Esophagus squamous epithelium (tissue), 5 donors: ENCODE measurements around the gene TESMIN. TPM values are rescaled to one million over a fixed set of nuclear protein-coding genes. Genes with fewer than 3 reads are reported as not detected.

Source experiments
- DNase-seq: peaks from one replicate; lab custom pipeline; 2025; lab: John Stamatoyannopoulos, UW
- H3K27ac ChIP-seq, 4 donors: fragments of 200-600 bp; sonication (generic); one replicate each; pipeline ENCODE4 v1.5.1; 2016 to 2019; ENCODE audit warnings: mild to moderate bottlenecking in 1 of 4
- H3K27me3 ChIP-seq, 4 donors: fragments of 200-600 bp; sonication (generic); 1 replicate in 3 of 4; 2 replicates in 1 of 4; pipeline versions ENCODE4 v1.5.1 to v1.6.0; 2017 to 2021; ENCODE audit warnings: antibody characterized with exemption in 1 of 4
- H3K36me3 ChIP-seq, 3 donors: fragments of 200-600 bp; sonication (generic); one replicate each; pipeline ENCODE4 v1.5.1; 2016 to 2019
- H3K4me1 ChIP-seq, 3 donors: fragments of 200-600 bp; sonication (generic); one replicate each; pipeline ENCODE4 v1.5.1; 2017 to 2019
- H3K4me3 ChIP-seq, 4 donors: fragments of 200-600 bp; sonication (generic); 1 replicate in 3 of 4; 2 replicates in 1 of 4; pipeline ENCODE4 v1.5.1; 2016 to 2019; ENCODE audit warnings: mild to moderate bottlenecking in 2 of 4, moderate library complexity in 1 of 4
- H3K9me3 ChIP-seq, 3 donors: fragments of 200-600 bp; sonication (generic); one replicate each; pipeline ENCODE4 v1.5.1; 2016 to 2019
- POLR2A ChIP-seq, 4 donors: fragments of 450-650 bp; IDR thresholded peaks; one replicate each; pipeline ENCODE4 v1.6.1; 2017; ENCODE audit warnings: antibody characterized with exemption in 4 of 4, mild to moderate bottlenecking in 4 of 4, moderate library complexity in 3 of 4
- WGBS, 2 donors: methylation state at CpG; one replicate each; pipeline ENCODE4 v1.1.5; 2018; 5-methylcytosine and 5-hydroxymethylcytosine counted together
- intact Hi-C: fragments of 100-400 bp; cut with DNase I; formaldehyde crosslinking; loops from one replicate; pipeline ENCODE4 v1.15.0; 2022
- total RNA-seq, 4 donors: library from RNA; depleted of rRNA; stranded (reverse); fragments of >200 nt; gene quantifications; one replicate each; pipeline ENCODE4 v1.1.0, GENCODE V29; 2016
- TF ChIP-seq, protein P1 (sequence below), 6 experiments: fragments of 450-650 bp in 4 of 6; fragments of 200-600 bp in 2 of 6; sonication (generic) in 2 of 6; IDR thresholded peaks; one replicate each; pipeline ENCODE4 v1.5.1; 2016 to 2019; ENCODE audit warnings: antibody characterized with exemption in 6 of 6, mild to moderate bottlenecking in 4 of 6, moderate library complexity in 4 of 6
- donor health status: DM: yes; HTN: yes; CAD: no.

Gene TESMIN
- total RNA-seq, 4 donors from 2014 or later = 3.1 to 5.3 (median 4.4) TPM

DNA sequence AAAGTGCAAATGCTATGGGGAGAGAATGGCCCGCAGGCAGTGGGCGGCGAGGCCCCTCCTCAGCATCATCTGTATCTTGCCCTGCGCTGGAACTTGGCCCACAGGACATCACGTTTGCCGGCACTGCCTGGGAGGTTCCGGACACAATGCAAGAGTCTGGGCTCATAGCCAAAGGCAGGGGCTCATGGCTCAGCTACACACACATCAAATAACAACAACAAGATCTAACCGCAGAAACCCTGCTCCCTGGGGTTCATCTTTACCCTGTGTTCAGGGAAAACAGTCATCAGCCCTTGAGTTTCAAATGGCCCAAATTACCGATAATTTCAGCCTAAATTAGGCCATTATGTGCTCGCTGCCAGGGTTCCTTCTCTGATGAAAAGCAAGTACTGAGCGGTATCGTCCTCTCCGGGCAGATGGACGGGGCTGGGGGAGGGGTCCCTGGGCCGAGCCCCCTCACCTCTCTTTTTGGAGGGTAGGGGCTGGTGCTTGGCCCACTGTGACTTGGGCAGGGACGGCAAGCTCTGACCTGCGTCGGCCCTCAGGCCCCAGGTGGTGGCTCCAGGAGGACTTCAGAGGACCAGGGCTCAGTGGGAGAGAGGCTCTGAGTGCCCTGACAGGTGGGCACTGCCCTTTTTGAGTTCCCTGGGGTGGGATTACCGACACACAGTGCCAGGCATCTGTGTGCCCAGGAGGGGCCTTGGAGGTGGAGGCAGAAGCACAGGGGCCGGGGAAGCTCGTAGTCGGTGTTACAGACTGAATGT, 92.0 kb downstream of the TESMIN start:
- H3K36me3 ChIP-seq = no peaks in the 10 kb centered on the region
- H3K27me3 ChIP-seq = peaks cover 0 to 25% (median 0%) of the 10 kb centered on the region in 4 donors
- peaks cover 0 to 10% (median 0%) of the 10 kb centered on the region in 3 donors for H3K4me1 ChIP-seq
- DNase-seq = no peak
- 37 to 45% methylated on average over 12 to 17 of the region's 22 CpGs for WGBS, 2 donors
- intact Hi-C loops = no loop called here
- no peak overlapping the region for H3K4me3 ChIP-seq
- no peaks in the 10 kb centered on the region for H3K9me3 ChIP-seq
- no peak for TF ChIP-seq POLR2A (IDR thresholded peaks at IDR 0.05)
- TF ChIP-seq, protein P1, sequence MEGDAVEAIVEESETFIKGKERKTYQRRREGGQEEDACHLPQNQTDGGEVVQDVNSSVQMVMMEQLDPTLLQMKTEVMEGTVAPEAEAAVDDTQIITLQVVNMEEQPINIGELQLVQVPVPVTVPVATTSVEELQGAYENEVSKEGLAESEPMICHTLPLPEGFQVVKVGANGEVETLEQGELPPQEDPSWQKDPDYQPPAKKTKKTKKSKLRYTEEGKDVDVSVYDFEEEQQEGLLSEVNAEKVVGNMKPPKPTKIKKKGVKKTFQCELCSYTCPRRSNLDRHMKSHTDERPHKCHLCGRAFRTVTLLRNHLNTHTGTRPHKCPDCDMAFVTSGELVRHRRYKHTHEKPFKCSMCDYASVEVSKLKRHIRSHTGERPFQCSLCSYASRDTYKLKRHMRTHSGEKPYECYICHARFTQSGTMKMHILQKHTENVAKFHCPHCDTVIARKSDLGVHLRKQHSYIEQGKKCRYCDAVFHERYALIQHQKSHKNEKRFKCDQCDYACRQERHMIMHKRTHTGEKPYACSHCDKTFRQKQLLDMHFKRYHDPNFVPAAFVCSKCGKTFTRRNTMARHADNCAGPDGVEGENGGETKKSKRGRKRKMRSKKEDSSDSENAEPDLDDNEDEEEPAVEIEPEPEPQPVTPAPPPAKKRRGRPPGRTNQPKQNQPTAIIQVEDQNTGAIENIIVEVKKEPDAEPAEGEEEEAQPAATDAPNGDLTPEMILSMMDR (IDR thresholded peaks at IDR 0.05) = no peak
- H3K27ac ChIP-seq = peak overlapping the region in 1 of 4 donors; percentile 50

DNA sequence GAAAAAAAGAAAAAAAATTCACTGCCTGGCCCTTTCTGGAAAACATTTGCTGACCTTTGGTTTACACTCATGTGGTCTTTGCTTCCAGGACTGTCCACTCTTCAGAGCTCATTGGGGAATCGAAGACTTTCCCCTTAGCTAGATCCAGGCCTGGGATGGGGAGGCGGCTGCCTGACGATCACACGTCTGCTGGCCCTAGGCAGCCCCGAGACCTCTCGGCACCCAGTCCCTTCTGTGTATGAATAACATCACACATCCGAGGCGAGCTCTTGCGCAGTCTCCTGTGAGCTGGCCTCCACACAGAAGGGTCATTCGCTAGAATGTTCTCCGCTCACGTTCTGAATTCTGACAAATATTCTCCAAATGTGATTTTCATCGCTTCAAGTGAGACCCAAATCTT, 92.7 kb downstream of the TESMIN start:
- TF ChIP-seq POLR2A (IDR thresholded peaks at IDR 0.05) = no peak
- TF ChIP-seq, protein P1 (IDR thresholded peaks at IDR 0.05) = no peak
- peaks cover 0 to 25% (median 0%) of the 10 kb centered on the region in 4 donors for H3K27me3 ChIP-seq
- peak overlapping the region in 1 of 4 donors; percentile 34 for H3K27ac ChIP-seq
- intact Hi-C loops = no loop called here
- H3K4me3 ChIP-seq = no peak overlapping the region
- 74 to 84% methylated on average over 13 of the region's 13 CpGs for WGBS, 2 donors
- DNase-seq = no peak
- H3K9me3 ChIP-seq = no peaks in the 10 kb centered on the region
- H3K4me1 ChIP-seq = peaks cover 0 to 10% (median 0%) of the 10 kb centered on the region in 3 donors
- no peaks in the 10 kb centered on the region for H3K36me3 ChIP-seq

DNA sequence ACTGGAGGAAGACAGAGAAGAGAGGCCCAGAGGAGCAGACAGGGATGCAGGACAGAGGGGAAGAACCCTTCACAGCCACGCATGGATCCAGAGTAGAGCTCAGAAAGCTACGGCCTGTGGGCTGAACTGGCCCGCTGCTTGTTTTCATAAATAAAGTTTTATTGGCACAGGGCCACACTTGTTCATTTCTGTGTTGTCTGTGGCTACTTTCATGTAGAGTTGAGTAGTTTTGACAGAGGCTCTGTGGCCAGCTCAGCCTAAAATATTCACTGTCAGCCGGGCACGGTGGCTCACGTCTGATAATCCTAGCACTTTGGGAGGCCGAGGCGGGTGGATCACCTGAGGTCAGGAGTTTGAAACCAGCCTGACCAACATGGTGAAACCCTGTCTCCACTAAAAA, 93.2 kb downstream of the TESMIN start:
- TF ChIP-seq, protein P1 (IDR thresholded peaks at IDR 0.05) = no peak
- TF ChIP-seq POLR2A (IDR thresholded peaks at IDR 0.05) = no peak
- Histone ChIP-seq H3K4me3 (no peak overlapping the region), H3K27me3 (peaks cover 0 to 23% (median 0%) of the 10 kb centered on the region in 4 donors), H3K27ac (no peak overlapping the region), H3K4me1 (peaks cover 0 to 10% (median 0%) of the 10 kb centered on the region in 3 donors), H3K9me3 (no peaks in the 10 kb centered on the region), H3K36me3 (no peaks in the 10 kb centered on the region)
- no peak for DNase-seq
- WGBS, 2 donors = 86 to 87% methylated on average over 3 to 8 of the region's 8 CpGs
- intact Hi-C loops = no loop called here

Other genes starting within 250 kb of the TESMIN start
- gene GAL, start 67.0 kb downstream of the TESMIN start, total RNA-seq = 1 to 10 TPM in 1 of 4 donors, not detected in 3; 2.2 TPM
- 10 to 100 TPM; 14.7 to 56.1 (median 27.6) TPM for gene CPT1A, start 90.4 kb upstream of the TESMIN start, total RNA-seq
- gene MRPL21, start 152.3 kb upstream of the TESMIN start, total RNA-seq = 10 to 100 TPM; 39.7 to 81.5 (median 48.6) TPM
- 10 to 100 TPM in 3 of 4 donors, 1 to 10 TPM in 1; 9.7 to 15.3 (median 12.8) TPM for gene IGHMBP2, start 152.4 kb upstream of the TESMIN start, total RNA-seq
- not detected for gene MRGPRD, start 229.5 kb upstream of the TESMIN start, total RNA-seq